Neural cell (in vitro differentiated cells): ENCODE results near the gene SUSD6. TPM values are rescaled to one million over a fixed set of nuclear protein-coding genes. Genes with fewer than 3 reads are reported as not detected.
A peak's percentile ranks its signal among the peaks of the same experiment; 100 is the strongest.

Experiments
- H2AFZ ChIP-seq: fragments of 200-600, 300-800 bp; sonication (generic), shearing (Covaris generic); 2 replicates; pipeline ENCODE4 v1.6.0; 2014; ENCODE audit warnings: low read depth, mild to moderate bottlenecking, antibody characterized with exemption, low read length, moderate library complexity
- H3F3A ChIP-seq: fragments of 200-600 bp; shearing (Covaris generic); 2 replicates; pipeline ENCODE4 v1.6.1; 2016; ENCODE audit warnings: mild to moderate bottlenecking, moderate library complexity, mixed read lengths, antibody characterized with exemption, low read length; ENCODE audit not compliant: insufficient read depth, poor library complexity, severe bottlenecking
- H3K27ac ChIP-seq: fragments of 200-600, 300-800 bp; sonication (generic), shearing (Covaris generic); 2 replicates; pipeline ENCODE4 v1.5.1; 2014; ENCODE audit warnings: mild to moderate bottlenecking, low read length, moderate library complexity
- H3K27me3 ChIP-seq: fragments of 300-800, 200-600 bp; sonication (generic), shearing (Covaris generic); 2 replicates; pipeline ENCODE4 v1.6.0; 2014; ENCODE audit warnings: mild to moderate bottlenecking, low read depth, low read length, moderate library complexity; ENCODE audit not compliant: insufficient read depth
- H3K36me3 ChIP-seq: fragments of 300-800, 200-600 bp; sonication (generic), shearing (Covaris generic); 2 replicates; pipeline ENCODE4 v1.5.1; 2014; ENCODE audit warnings: mild to moderate bottlenecking, antibody characterized with exemption, low read length, moderate library complexity; ENCODE audit not compliant: insufficient read depth
- H3K4me2 ChIP-seq: fragments of 300-800, 200-600 bp; sonication (generic), shearing (Covaris generic); 2 replicates; pipeline ENCODE4 v1.6.0; 2014; ENCODE audit warnings: mild to moderate bottlenecking, low read length
- H3K4me3 ChIP-seq: fragments of 300-800, 200-600 bp; sonication (generic), shearing (Covaris generic); 2 replicates; pipeline ENCODE4 v1.5.1; 2014; ENCODE audit warnings: mild to moderate bottlenecking, low read length, moderate library complexity
- H3K79me2 ChIP-seq: fragments of 200-600 bp; shearing (Covaris generic); replicated peaks from 2 replicates; pipeline ENCODE4 v1.6.0; 2014; ENCODE audit warnings: mild to moderate bottlenecking, low read length, moderate library complexity; ENCODE audit not compliant: insufficient read depth
- H3K9ac ChIP-seq: fragments of 300-800, 200-600 bp; sonication (generic), shearing (Covaris generic); 2 replicates; pipeline ENCODE4 v1.6.1; 2016; ENCODE audit warnings: mild to moderate bottlenecking, low read length, mixed read lengths
- H3K9me2 ChIP-seq: fragments of 200-600 bp; shearing (Covaris generic); 2 replicates; pipeline ENCODE4 v1.6.1; 2016; ENCODE audit warnings: mild to moderate bottlenecking, low read length, mixed read lengths; ENCODE audit not compliant: insufficient read depth
- H3K9me3 ChIP-seq: fragments of 200-600, 300-800 bp; sonication (generic), shearing (Covaris generic); 2 replicates; pipeline ENCODE4 v1.6.1; 2016; ENCODE audit warnings: mild to moderate bottlenecking, mixed run types, low read length, moderate library complexity, mixed read lengths
- H4K20me1 ChIP-seq: fragments of 200-600 bp; shearing (Covaris generic); 2 replicates; pipeline ENCODE4 v1.6.1; 2016; ENCODE audit warnings: mild to moderate bottlenecking, mixed run types; ENCODE audit not compliant: insufficient read depth
- CTCF ChIP-seq: fragments of 450-650 bp; IDR thresholded peaks from 2 replicates; pipeline ENCODE4 v1.5.1; 2014; ENCODE audit warnings: antibody characterized with exemption, mild to moderate bottlenecking, moderate library complexity; ENCODE audit not compliant: poor library complexity, severe bottlenecking
- EP300 ChIP-seq: fragments of 450-650 bp; conservative IDR thresholded peaks from 2 replicates; pipeline ENCODE4 v1.6.1; 2014; ENCODE audit warnings: antibody characterized with exemption, mild to moderate bottlenecking, moderate library complexity; ENCODE audit not compliant: poor library complexity, severe bottlenecking
- EZH2 ChIP-seq: fragments of 200-600, 300-800 bp; shearing (Covaris generic), sonication (generic); IDR thresholded peaks from 2 replicates; pipeline ENCODE4 v1.6.1; 2014; ENCODE audit warnings: antibody characterized with exemption, low read length, borderline replicate concordance, mild to moderate bottlenecking; ENCODE audit not compliant: insufficient read depth, poor library complexity, severe bottlenecking
- MXI1 ChIP-seq: fragments of 450-650 bp; conservative IDR thresholded peaks from 2 replicates; pipeline ENCODE4 v1.6.1; 2014; ENCODE audit warnings: antibody characterized with exemption, mild to moderate bottlenecking; ENCODE audit not compliant: poor library complexity, severe bottlenecking
- POLR2AphosphoS5 ChIP-seq: IDR thresholded peaks from 2 replicates; pipeline ENCODE4 v1.6.1; 2012
- RAD21 ChIP-seq: fragments of 450-650 bp; conservative IDR thresholded peaks from 2 replicates; pipeline ENCODE4 v1.6.1; 2014; ENCODE audit warnings: antibody characterized with exemption, mild to moderate bottlenecking, moderate library complexity
- REST ChIP-seq: IDR thresholded peaks from 2 replicates; pipeline ENCODE4 v1.6.1; 2012; ENCODE audit warnings: borderline replicate concordance
- SMC3 ChIP-seq: fragments of 450-650 bp; conservative IDR thresholded peaks from 2 replicates; pipeline ENCODE4 v1.6.1; 2014; ENCODE audit warnings: antibody characterized with exemption, mild to moderate bottlenecking, moderate library complexity; ENCODE audit not compliant: poor library complexity
- TAF1 ChIP-seq: IDR thresholded peaks from 2 replicates; pipeline ENCODE4 v1.6.1; 2012; ENCODE audit warnings: low read depth
- polyA plus RNA-seq: library from polyadenylated mRNA; depleted of rRNA; stranded (reverse); fragments of >200 nt; gene quantifications from 2 replicates; pipeline ENCODE4 v1.2.3, GENCODE V29; 2014

Gene SUSD6
- polyA plus RNA-seq, 1 donor from 2014 or later, result 5.1 TPM

GRCh38 chr14:69654116-69654515 is 42.7 kb downstream of the SUSD6 start:
- Histone ChIP-seq H3K9me2 (no peaks in the 10 kb centered on the region), H3K9ac (no peak overlapping the region), H3K9me3 (no peaks in the 10 kb centered on the region), H3K4me3 (no peak overlapping the region), H3K27me3 (no peaks in the 10 kb centered on the region), H2AFZ (no peak overlapping the region), H3F3A (no peaks in the 10 kb centered on the region), H3K36me3 (no peaks in the 10 kb centered on the region), H3K79me2 (no peaks in the 10 kb centered on the region), H3K4me2 (no peak overlapping the region), H3K27ac (no peak overlapping the region), H4K20me1 (no peaks in the 10 kb centered on the region)
- TF ChIP-seq EZH2, result no peak

GRCh38 chr14:69657950-69658355 is 46.6 kb downstream of the SUSD6 start:
- H3K27ac ChIP-seq, result no peak overlapping the region
- peak overlapping the region; percentile 18 for H3K4me3 ChIP-seq
- H3K4me2 ChIP-seq, result no peak overlapping the region

GRCh38 chr14:69658664-69659261 is 47.4 kb downstream of the SUSD6 start:
- no peak overlapping the region for H3K4me2 ChIP-seq
- no peak overlapping the region for H3K9ac ChIP-seq
- no peak overlapping the region for H3K27ac ChIP-seq
- H4K20me1 ChIP-seq, result no peaks in the 10 kb centered on the region
- no peaks in the 10 kb centered on the region for H3K36me3 ChIP-seq
- no peaks in the 10 kb centered on the region for H3K79me2 ChIP-seq
- TF ChIP-seq POLR2AphosphoS5 (no peak), REST (no peak), EZH2 (no peak), MXI1 (no peak), RAD21 (no peak), EP300 (no peak), TAF1 (no peak), CTCF (no peak), SMC3 (no peak)
- no peaks in the 10 kb centered on the region for H3K27me3 ChIP-seq
- H3K9me2 ChIP-seq, result no peaks in the 10 kb centered on the region
- no peak overlapping the region for H3K4me3 ChIP-seq
- H3K9me3 ChIP-seq, result no peaks in the 10 kb centered on the region
- no peak overlapping the region for H2AFZ ChIP-seq
- no peaks in the 10 kb centered on the region for H3F3A ChIP-seq

More at GRCh38 chr14:69657950-69658355, 46.6 kb downstream of the SUSD6 start:
- Histone ChIP-seq H3F3A (no peaks in the 10 kb centered on the region), H3K36me3 (no peaks in the 10 kb centered on the region), H3K9ac (no peak overlapping the region), H3K79me2 (no peaks in the 10 kb centered on the region), H4K20me1 (no peaks in the 10 kb centered on the region), H3K27me3 (no peaks in the 10 kb centered on the region), H3K9me3 (no peaks in the 10 kb centered on the region), H2AFZ (no peak overlapping the region), H3K9me2 (no peaks in the 10 kb centered on the region)
- no peak for TF ChIP-seq RAD21
- no peak for TF ChIP-seq CTCF
- TF ChIP-seq EP300, result no peak
- no peak for TF ChIP-seq EZH2
